B cell (primary cell): ENCODE measurements around the gene PCBP3. TPM values are rescaled to one million over a fixed set of nuclear protein-coding genes. Genes with fewer than 3 reads are reported as not detected.
A peak's percentile ranks its signal among the peaks of the same experiment; 100 is the strongest.
"Not testable (repeated sequence)": the region's sequence is repeated elsewhere in the genome, so short reads cannot be mapped to it uniquely, and the experiment has no call there.

Experiments used
- ATAC-seq: fragments of 200-7000 bp; cut with Tn5 transposase; one replicate; pipeline ENCODE4 v1.10.0; 2021; ENCODE audit warnings: low read depth, mild to moderate bottlenecking, moderate number of reproducible peaks, moderate library complexity
- CTCF ChIA-PET: fragments of 350-600 bp; sonication (Branson Sonifier 250); formaldehyde crosslinking; loops from one replicate; lab custom pipeline; 2021; ENCODE audit warnings: antibody characterized with exemption, inconsistent platforms; lab: Charles Lee
- POLR2A ChIA-PET: fragments of 350-600 bp; sonication (Branson Sonifier 250); formaldehyde crosslinking; loops from one replicate; lab custom pipeline; 2021; ENCODE audit warnings: antibody characterized with exemption; lab: Charles Lee
- DNase-seq: peaks from one replicate; pipeline ENCODE4 v3.0.0; 2013
- H2AFZ ChIP-seq: 2 replicates; pipeline ENCODE4 v1.6.1; 2012; ENCODE audit warnings: mild to moderate bottlenecking, low read depth, low read length; ENCODE audit not compliant: insufficient read depth, poor library complexity, severe bottlenecking
- H3K27ac ChIP-seq, 2 donors: 1 replicate in 1 of 2; 2 replicates in 1 of 2; pipeline ENCODE4 v1.5.1; 2012 to 2013; ENCODE audit warnings: low read length in 2 of 2, mild to moderate bottlenecking in 2 of 2, moderate library complexity in 1 of 2
- H3K27me3 ChIP-seq, 4 experiments: fragments of 200-600 bp in 1 of 4; sonication (generic) in 1 of 4; replicated peaks in 1 of 4; 1 replicate in 2 of 4; 2 replicates in 2 of 4; pipeline versions ENCODE4 v1.6.1 to v1.7.0; 2013 to 2016; ENCODE audit warnings: low read length in 3 of 4, mild to moderate bottlenecking in 2 of 4, mixed read lengths in 1 of 4, moderate library complexity in 1 of 4; ENCODE audit not compliant: insufficient read depth in 4 of 4, control insufficient read depth in 3 of 4; ENCODE audit errors: control extremely low read depth in 1 of 4
- H3K36me3 ChIP-seq, 2 experiments: replicated peaks in 1 of 2; 1 replicate in 1 of 2; 2 replicates in 1 of 2; pipeline versions ENCODE4 v1.6.1 to v1.7.1; 2013; ENCODE audit warnings: low read length in 1 of 2; ENCODE audit not compliant: insufficient read depth in 2 of 2, control insufficient read depth in 1 of 2; ENCODE audit errors: control extremely low read depth in 1 of 2, extremely low read depth in 1 of 2
- H3K4me1 ChIP-seq, 2 donors: fragments of 200-600 bp in 1 of 2; sonication (generic) in 1 of 2; 1 replicate in 1 of 2; 2 replicates in 1 of 2; pipeline versions ENCODE4 v1.5.1 to v1.6.1; 2013 to 2017; ENCODE audit warnings: low read length in 2 of 2; ENCODE audit not compliant: control insufficient read depth in 2 of 2, insufficient read depth in 2 of 2
- H3K4me2 ChIP-seq: replicated peaks from 2 replicates; pipeline ENCODE3; 2012; ENCODE audit warnings: mild to moderate bottlenecking, low read depth, low read length; ENCODE audit not compliant: poor library complexity, severe bottlenecking
- H3K4me3 ChIP-seq, 5 experiments: fragments of 200-600 bp in 1 of 5; sonication (generic) in 1 of 5; 1 replicate in 3 of 5; 2 replicates in 2 of 5; pipeline versions ENCODE4 v1.5.1 to v1.7.0; 2011 to 2016; ENCODE audit warnings: low read length in 4 of 5, mild to moderate bottlenecking in 4 of 5, low read depth in 2 of 5, control low read depth in 1 of 5, moderate library complexity in 1 of 5; ENCODE audit not compliant: insufficient read depth in 1 of 5; ENCODE audit errors: control extremely low read depth in 1 of 5, extremely low read depth in 1 of 5
- H3K79me2 ChIP-seq: fragments of 200-600 bp; sonication (generic); one replicate; pipeline ENCODE4 v1.6.0; 2016; ENCODE audit warnings: low read length; ENCODE audit not compliant: control insufficient read depth, insufficient read depth
- H3K9ac ChIP-seq: fragments of 200-600 bp; sonication (generic); 2 replicates; pipeline ENCODE4 v1.6.1; 2017; ENCODE audit warnings: mild to moderate bottlenecking, low read length, moderate library complexity
- H3K9me3 ChIP-seq, 3 donors: one replicate each; pipeline versions ENCODE4 v1.6.1 to v1.7.1; 2013; ENCODE audit warnings: low read length in 2 of 3; ENCODE audit not compliant: control insufficient read depth in 2 of 3, insufficient read depth in 1 of 3; ENCODE audit errors: control extremely low read depth in 1 of 3
- H4K20me1 ChIP-seq: 2 replicates; pipeline ENCODE4 v1.6.0; 2012; ENCODE audit warnings: mild to moderate bottlenecking, low read length; ENCODE audit not compliant: insufficient read depth, control insufficient read depth, poor library complexity, severe bottlenecking
- H3K27ac Mint-ChIP-seq: one replicate; pipeline ENCODE4 v1.8.0; 2021; ENCODE audit warnings: mixed read lengths
- H3K27me3 Mint-ChIP-seq: one replicate; pipeline ENCODE4 v1.8.0; 2021; ENCODE audit warnings: mixed read lengths
- H3K4me1 Mint-ChIP-seq: one replicate; pipeline ENCODE4 v1.8.0; 2021; ENCODE audit warnings: mixed read lengths
- H3K4me3 Mint-ChIP-seq: one replicate; pipeline ENCODE4 v1.8.0; 2021; ENCODE audit warnings: mixed read lengths
- H3K9me3 Mint-ChIP-seq: one replicate; pipeline ENCODE4 v1.8.0; 2022; ENCODE audit warnings: mixed read lengths; ENCODE audit not compliant: insufficient read depth
- EZH2 ChIP-seq: IDR thresholded peaks from 2 replicates; pipeline ENCODE4 v1.6.1; 2012; ENCODE audit warnings: borderline replicate concordance, low read depth, mild to moderate bottlenecking, moderate library complexity, low read length; ENCODE audit not compliant: insufficient read depth, poor library complexity, severe bottlenecking
- WGBS: methylation state at CpG from one replicate; pipeline ENCODE4 v1.1.5; 2013; ENCODE audit warnings: missing lambda C conversion rate; ENCODE audit not compliant: insufficient coverage; 5-methylcytosine and 5-hydroxymethylcytosine counted together
- intact Hi-C: fragments of 100-400 bp; cut with micrococcal nuclease; formaldehyde crosslinking; loops from one replicate; pipeline ENCODE4 v1.10.0; 2022
- polyA plus RNA-seq: library from polyadenylated mRNA; depleted of rRNA; stranded (reverse); fragments of >200 nt; gene quantifications from 2 replicates; pipeline ENCODE4 v1.2.3, GENCODE V29; 2012
- total RNA-seq, 2 donors: library from RNA; stranded (reverse); fragments of 120-200 nt in 1 of 2; gene quantifications; 1 replicate in 1 of 2; 2 replicates in 1 of 2; pipeline versions ENCODE4 v1.2.3 to v1.2.4, GENCODE V29; 2013 to 2022
- TF ChIP-seq, protein P1 (sequence below): fragments of 200-600 bp; IDR thresholded peaks from one replicate; pipeline ENCODE4 v1.8.0; 2022; ENCODE audit warnings: antibody characterized with exemption, mild to moderate bottlenecking

PCBP3 gene
- total and polyA plus RNA-seq, 2 donors (not counting 1 experiment from before 2014, with no cell fraction given) = 0.45 to 2.7 TPM

DNA sequence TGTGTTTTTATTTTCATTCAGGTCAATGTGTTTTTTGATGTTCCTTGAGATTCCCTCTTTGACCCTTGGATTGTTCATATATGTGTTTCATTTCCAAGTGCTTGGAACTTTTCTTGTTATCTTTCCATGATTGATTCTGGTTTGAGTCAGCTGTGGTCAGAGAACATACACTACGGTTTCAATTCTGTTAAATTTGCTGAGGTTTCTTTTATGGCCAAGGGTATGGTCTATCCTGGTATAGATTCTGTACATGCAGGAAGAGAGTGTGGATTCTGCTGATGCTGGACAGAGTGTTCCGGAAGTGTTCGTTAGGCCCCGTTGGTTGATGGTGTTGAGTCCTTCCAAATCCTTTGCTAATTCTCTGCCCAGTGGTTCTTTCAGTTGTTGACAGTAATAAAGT lies 239.6 kb downstream of the PCBP3 start:
- DNase-seq (no peak), ATAC-seq (no peak)
- H3K9me3 ChIP-seq = peaks cover 0 to 4% (median 0%) of the 10 kb centered on the region in 3 donors
- H2AFZ ChIP-seq = no peak overlapping the region
- no peak overlapping the region for H3K27ac ChIP-seq
- Mint-ChIP-seq H3K27ac (no peak overlapping the region), H3K9me3 (peaks cover 2% of the 10 kb centered on the region), H3K4me1 (peaks cover 22% of the 10 kb centered on the region), H3K4me3 (no peak overlapping the region), H3K27me3 (peaks cover 11% of the 10 kb centered on the region)
- intact Hi-C loops = no loop called here
- ChIA-PET POLR2A (no interaction called here), CTCF (no interaction called here)
- no peak overlapping the region for H3K4me2 ChIP-seq
- H3K27me3 ChIP-seq = no peaks in the 10 kb centered on the region
- no peaks in the 10 kb centered on the region for H3K79me2 ChIP-seq
- peaks cover 18 to 21% of the 10 kb centered on the region in 2 donors for H3K4me1 ChIP-seq
- TF ChIP-seq EZH2 = no peak
- TF ChIP-seq, protein P1, sequence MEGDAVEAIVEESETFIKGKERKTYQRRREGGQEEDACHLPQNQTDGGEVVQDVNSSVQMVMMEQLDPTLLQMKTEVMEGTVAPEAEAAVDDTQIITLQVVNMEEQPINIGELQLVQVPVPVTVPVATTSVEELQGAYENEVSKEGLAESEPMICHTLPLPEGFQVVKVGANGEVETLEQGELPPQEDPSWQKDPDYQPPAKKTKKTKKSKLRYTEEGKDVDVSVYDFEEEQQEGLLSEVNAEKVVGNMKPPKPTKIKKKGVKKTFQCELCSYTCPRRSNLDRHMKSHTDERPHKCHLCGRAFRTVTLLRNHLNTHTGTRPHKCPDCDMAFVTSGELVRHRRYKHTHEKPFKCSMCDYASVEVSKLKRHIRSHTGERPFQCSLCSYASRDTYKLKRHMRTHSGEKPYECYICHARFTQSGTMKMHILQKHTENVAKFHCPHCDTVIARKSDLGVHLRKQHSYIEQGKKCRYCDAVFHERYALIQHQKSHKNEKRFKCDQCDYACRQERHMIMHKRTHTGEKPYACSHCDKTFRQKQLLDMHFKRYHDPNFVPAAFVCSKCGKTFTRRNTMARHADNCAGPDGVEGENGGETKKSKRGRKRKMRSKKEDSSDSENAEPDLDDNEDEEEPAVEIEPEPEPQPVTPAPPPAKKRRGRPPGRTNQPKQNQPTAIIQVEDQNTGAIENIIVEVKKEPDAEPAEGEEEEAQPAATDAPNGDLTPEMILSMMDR = no peak
- WGBS = 80% methylated on average over 4 of the region's 4 CpGs
- H3K4me3 ChIP-seq = no peak overlapping the region
- H4K20me1 ChIP-seq = no peaks in the 10 kb centered on the region
- no peak overlapping the region for H3K9ac ChIP-seq
- no peaks in the 10 kb centered on the region for H3K36me3 ChIP-seq

DNA sequence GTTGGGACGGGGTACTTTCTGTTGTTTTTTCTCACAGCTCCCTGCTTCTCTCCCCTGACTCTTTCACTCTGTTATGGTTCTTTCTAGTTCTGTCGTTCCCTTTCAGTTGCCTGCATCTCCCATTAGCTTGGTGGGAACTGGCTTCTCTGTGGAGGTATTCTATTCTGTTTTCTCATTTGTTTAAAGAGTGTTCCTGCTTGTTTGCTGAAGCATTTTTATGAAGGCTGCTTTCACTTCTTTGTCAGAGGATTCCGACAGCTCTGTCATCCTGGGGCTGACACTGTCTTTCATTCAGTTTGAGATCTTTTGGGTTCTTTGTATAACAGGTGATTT lies 242.0 kb downstream of the PCBP3 start:
- Histone ChIP-seq H3K27ac (peak overlapping the region; percentile 34 to 75), H3K9me3 (peaks cover 0 to 4% (median 0%) of the 10 kb centered on the region in 3 donors), H3K9ac (no peak overlapping the region), H3K4me2 (peak overlapping the region; percentile 27), H2AFZ (peak overlapping the region; percentile 60), H3K27me3 (no peaks in the 10 kb centered on the region), H3K4me3 (no peak overlapping the region), H4K20me1 (no peaks in the 10 kb centered on the region), H3K79me2 (no peaks in the 10 kb centered on the region), H3K4me1 (peaks cover 18 to 21% of the 10 kb centered on the region in 2 donors), H3K36me3 (no peaks in the 10 kb centered on the region)
- WGBS = 39% methylated on average over 2 of the region's 3 CpGs
- ATAC-seq (no peak), DNase-seq (no peak)
- H3K4me1 Mint-ChIP-seq = peaks cover 21% of the 10 kb centered on the region
- intact Hi-C loops = no loop called here
- CTCF ChIA-PET = no interaction called here
- TF ChIP-seq, protein P1 = no peak
- no peak for TF ChIP-seq EZH2
- peaks cover 12% of the 10 kb centered on the region for H3K27me3 Mint-ChIP-seq
- peaks cover 2% of the 10 kb centered on the region for H3K9me3 Mint-ChIP-seq
- H3K27ac Mint-ChIP-seq = peak overlapping the region; percentile 80
- POLR2A ChIA-PET = no interaction called here
- H3K4me3 Mint-ChIP-seq = peak overlapping the region; percentile 32

DNA sequence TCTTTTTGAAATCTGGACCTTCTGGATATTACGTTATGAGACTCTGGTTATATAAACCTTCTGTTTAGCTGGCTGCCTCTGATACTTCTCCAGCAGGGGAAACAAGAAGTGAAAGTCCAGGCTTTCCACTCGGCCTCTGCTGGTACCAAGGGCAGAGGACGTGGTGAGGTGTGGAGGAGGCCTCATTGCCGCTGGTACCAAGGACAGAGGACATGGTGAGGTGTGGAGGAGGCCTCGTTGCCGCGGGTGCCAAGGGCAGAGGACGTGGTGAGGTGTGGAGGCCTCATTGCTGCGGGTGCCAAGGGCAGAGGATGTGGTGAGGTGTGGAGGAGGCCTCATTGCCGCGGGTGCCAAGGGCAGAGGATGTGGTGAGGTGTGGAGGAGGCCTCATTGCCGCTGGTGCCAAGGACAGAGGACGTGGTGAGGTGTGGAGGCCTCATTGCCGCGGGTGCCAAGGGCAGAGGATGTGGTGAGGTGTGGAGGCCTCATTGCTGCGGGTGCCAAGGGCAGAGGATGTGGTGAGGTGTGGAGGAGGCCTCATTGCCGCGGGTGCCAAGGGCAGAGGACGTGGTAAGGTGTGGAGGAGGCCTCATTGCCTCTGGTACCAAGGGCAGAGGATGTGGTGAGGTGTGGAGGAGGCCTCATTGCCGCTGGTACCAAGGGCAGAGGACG lies 242.5 kb downstream of the PCBP3 start:
- Histone ChIP-seq H2AFZ (peak overlapping the region; percentile 60), H3K27ac (peak overlapping the region; percentile 34 to 75), H3K4me1 (peaks cover 18 to 21% of the 10 kb centered on the region in 2 donors), H3K4me2 (peak overlapping the region; percentile 27)
- Mint-ChIP-seq H3K4me1 (peaks cover 24% of the 10 kb centered on the region), H3K4me3 (peak overlapping the region; percentile 32), H3K27ac (peak overlapping the region; percentile 80)
- WGBS = 7% methylated on average over 13 of the region's 21 CpGs
- H3K9ac ChIP-seq, H3K9me3 Mint-ChIP-seq, H3K4me3 ChIP-seq, intact Hi-C loops, H3K36me3 ChIP-seq, H3K79me2 ChIP-seq, H4K20me1 ChIP-seq, CTCF ChIA-PET, H3K27me3 Mint-ChIP-seq, H3K27me3 ChIP-seq, H3K9me3 ChIP-seq: not testable (repeated sequence)
- POLR2A ChIA-PET = interaction anchor here (0.7 to 0.9 kb wide), 2 partner anchors 79 to 271 kb away, joined by 4 to 7 read pairs; no protein-coding TSS in a partner anchor
- ATAC-seq (peak; percentile 84), DNase-seq (peak; percentile 50)
